H9 (cell line): Measurements from ENCODE around the gene ANGPTL8. TPM values are rescaled to one million over a fixed set of nuclear protein-coding genes. Genes with fewer than 3 reads are reported as not detected.

ENCODE experiments used
- DNase-seq: peaks from one replicate; pipeline ENCODE4 v3.0.0-alpha.2; 2017
- H2AFZ ChIP-seq: one replicate; pipeline ENCODE4 v1.6.1; 2013; ENCODE audit warnings: mild to moderate bottlenecking, low read length, control low read depth, moderate library complexity
- H2AK5ac ChIP-seq: 2 replicates; pipeline ENCODE4 v1.6.1; 2013; ENCODE audit warnings: low read length, control low read depth, mixed read lengths; ENCODE audit not compliant: insufficient read length
- H2BK120ac ChIP-seq: one replicate; pipeline ENCODE4 v1.6.1; 2013; ENCODE audit warnings: low read depth, mild to moderate bottlenecking, low read length, control low read depth, inconsistent platforms; ENCODE audit not compliant: poor library complexity, severe bottlenecking
- H2BK12ac ChIP-seq: 2 replicates; pipeline ENCODE4 v1.6.1; 2013; ENCODE audit warnings: low read length, control low read depth, mixed read lengths, low read depth; ENCODE audit not compliant: insufficient read length
- H2BK15ac ChIP-seq: 2 replicates; pipeline ENCODE4 v1.6.1; 2013; ENCODE audit warnings: low read depth, low read length, control low read depth
- H2BK20ac ChIP-seq: one replicate; pipeline ENCODE4 v1.6.1; 2013; ENCODE audit warnings: low read depth, mild to moderate bottlenecking, low read length, control low read depth, inconsistent platforms; ENCODE audit not compliant: poor library complexity, severe bottlenecking
- H2BK5ac ChIP-seq: 2 replicates; pipeline ENCODE4 v1.6.1; 2013; ENCODE audit warnings: low read length, control low read depth, mixed read lengths; ENCODE audit not compliant: insufficient read length
- H3K14ac ChIP-seq: 2 replicates; pipeline ENCODE4 v1.6.1; 2013; ENCODE audit warnings: low read length, control low read depth; ENCODE audit not compliant: insufficient read depth
- H3K18ac ChIP-seq: 2 replicates; pipeline ENCODE4 v1.6.1; 2013; ENCODE audit warnings: low read depth, mild to moderate bottlenecking, mixed read lengths, low read length, control low read depth; ENCODE audit not compliant: insufficient read length
- H3K23ac ChIP-seq: 2 replicates; pipeline ENCODE4 v1.6.1; 2013; ENCODE audit warnings: low read length, control low read depth, mixed read lengths, low read depth; ENCODE audit not compliant: insufficient read length
- H3K23me2 ChIP-seq: 2 replicates; pipeline ENCODE4 v1.6.1; 2013; ENCODE audit warnings: low read depth, mild to moderate bottlenecking, mixed read lengths, low read length, control low read depth; ENCODE audit not compliant: insufficient read length, poor library complexity, severe bottlenecking
- H3K27ac ChIP-seq: 2 replicates; pipeline ENCODE4 v1.5.1; 2013; ENCODE audit warnings: low read length, control low read depth, mixed read lengths, low read depth; ENCODE audit not compliant: insufficient read length
- H3K27me3 ChIP-seq: 2 replicates; pipeline ENCODE4 v1.6.1; 2013; ENCODE audit warnings: low read length, control low read depth, inconsistent platforms; ENCODE audit not compliant: insufficient read depth
- H3K4ac ChIP-seq: 2 replicates; pipeline ENCODE4 v1.6.1; 2013; ENCODE audit warnings: low read depth, mild to moderate bottlenecking, control low read depth, inconsistent platforms, low read length, moderate library complexity
- H3K4me1 ChIP-seq: 2 replicates; pipeline ENCODE4 v1.6.1; 2013; ENCODE audit warnings: low read length, control low read depth, inconsistent platforms; ENCODE audit not compliant: insufficient read depth
- H3K4me2 ChIP-seq: 2 replicates; pipeline ENCODE4 v1.6.1; 2013; ENCODE audit warnings: low read length, control low read depth, mixed read lengths; ENCODE audit not compliant: insufficient read length, insufficient read depth
- H3K56ac ChIP-seq: 2 replicates; pipeline ENCODE4 v1.6.1; 2013; ENCODE audit warnings: low read depth, mild to moderate bottlenecking, mixed read lengths, low read length, control low read depth; ENCODE audit not compliant: insufficient read length
- H3K79me1 ChIP-seq: 2 replicates; pipeline ENCODE4 v1.6.1; 2013; ENCODE audit warnings: low read depth, mild to moderate bottlenecking, moderate library complexity, low read length, control low read depth, inconsistent platforms; ENCODE audit not compliant: insufficient read depth, poor library complexity, severe bottlenecking
- H3K79me2 ChIP-seq: 2 replicates; pipeline ENCODE4 v1.6.1; 2013; ENCODE audit warnings: low read length, control low read depth, inconsistent platforms; ENCODE audit not compliant: insufficient read depth
- H3K9ac ChIP-seq: 2 replicates; pipeline ENCODE4 v1.6.1; 2013; ENCODE audit warnings: low read length, control low read depth, mixed read lengths; ENCODE audit not compliant: insufficient read length; ENCODE audit errors: extremely low read depth
- H3K9me3 ChIP-seq: one replicate; pipeline ENCODE4 v1.6.1; 2013; ENCODE audit warnings: low read depth, low read length, inconsistent platforms; ENCODE audit not compliant: control insufficient read depth
- H3T11ph ChIP-seq: one replicate; pipeline ENCODE4 v1.6.1; 2013; ENCODE audit warnings: mild to moderate bottlenecking, low read length, control low read depth, inconsistent platforms
- H4K20me1 ChIP-seq: one replicate; pipeline ENCODE4 v1.6.1; 2013; ENCODE audit not compliant: control insufficient read depth, insufficient read length, insufficient read depth
- H4K5ac ChIP-seq: 2 replicates; pipeline ENCODE4 v1.6.1; 2013; ENCODE audit warnings: low read depth, mild to moderate bottlenecking, mixed read lengths, low read length, control low read depth; ENCODE audit not compliant: insufficient read length
- H4K8ac ChIP-seq: replicated peaks from 2 replicates; pipeline ENCODE4 v1.6.1; 2013; ENCODE audit warnings: low read length, control low read depth, mixed read lengths, low read depth; ENCODE audit not compliant: insufficient read length
- H4K91ac ChIP-seq: 2 replicates; pipeline ENCODE4 v1.6.1; 2013; ENCODE audit warnings: low read depth, mild to moderate bottlenecking, moderate library complexity, mixed read lengths, low read length, control low read depth; ENCODE audit not compliant: insufficient read length
- H3K27ac Mint-ChIP-seq, 3 experiments: 2 replicates in 2 of 3; 3 replicates in 1 of 3; pipeline ENCODE4 v1.8.0; 2020 to 2021; ENCODE audit warnings: mixed read lengths in 3 of 3, mild to moderate bottlenecking in 1 of 3, moderate library complexity in 1 of 3
- H3K27me3 Mint-ChIP-seq: 2 replicates; pipeline ENCODE4 v1.8.0; 2021; ENCODE audit warnings: low read depth, mild to moderate bottlenecking, moderate library complexity, mixed read lengths
- H3K36me3 Mint-ChIP-seq, 3 experiments: 2 replicates in 2 of 3; 3 replicates in 1 of 3; pipeline ENCODE4 v1.8.0; 2020 to 2021; ENCODE audit warnings: low read depth in 3 of 3, mixed read lengths in 3 of 3; ENCODE audit not compliant: insufficient read depth in 1 of 3
- H3K4me1 Mint-ChIP-seq, 2 experiments: 2 replicates each; pipeline ENCODE4 v1.8.0; 2020; ENCODE audit warnings: mixed read lengths in 2 of 2
- H3K4me3 Mint-ChIP-seq, 2 experiments: 2 replicates in 1 of 2; 3 replicates in 1 of 2; pipeline ENCODE4 v1.8.0; 2020 to 2021; ENCODE audit warnings: mild to moderate bottlenecking in 2 of 2, mixed read lengths in 2 of 2, moderate library complexity in 1 of 2
- H3K9me3 Mint-ChIP-seq, 2 experiments: 2 replicates in 1 of 2; 3 replicates in 1 of 2; pipeline ENCODE4 v1.8.0; 2020; ENCODE audit warnings: mild to moderate bottlenecking in 2 of 2, mixed read lengths in 2 of 2, moderate library complexity in 1 of 2
- whole genome bisulfite sequencing: extraction: QIAGEN DNeasy Blood & Tissue Kit; methylation state at CpG from one replicate; pipeline ENCODE4 v1.1.7; 2013; ENCODE audit warnings: missing lambda C conversion rate, low lambda C conversion rate, mixed read lengths; ENCODE audit not compliant: insufficient read length; ENCODE audit errors: extremely low coverage; 5-methylcytosine and 5-hydroxymethylcytosine counted together
- total RNA-seq: library from RNA; stranded (reverse); gene quantifications from 2 replicates; pipeline ENCODE4 v1.2.1, GENCODE V29; 2021
- TF ChIP-seq, protein P1 (sequence below): fragments of 200-600 bp; sonication (generic); conservative IDR thresholded peaks from 3 replicates; pipeline ENCODE4 v1.8.0; 2021; ENCODE audit warnings: antibody characterized with exemption, mild to moderate bottlenecking

Gene ANGPTL8
- total RNA-seq, 1 experiment from 2014 or later = not detected

- no peaks in the 10 kb centered on the region for H3K23me2 ChIP-seq
- H2BK5ac ChIP-seq = no peak overlapping the region
- no peak overlapping the region for H4K5ac ChIP-seq
- no peak overlapping the region for H4K91ac ChIP-seq
- no peak overlapping the region for H3K4me2 ChIP-seq
- H2AFZ ChIP-seq = no peak overlapping the region
- TF ChIP-seq, protein P1, sequence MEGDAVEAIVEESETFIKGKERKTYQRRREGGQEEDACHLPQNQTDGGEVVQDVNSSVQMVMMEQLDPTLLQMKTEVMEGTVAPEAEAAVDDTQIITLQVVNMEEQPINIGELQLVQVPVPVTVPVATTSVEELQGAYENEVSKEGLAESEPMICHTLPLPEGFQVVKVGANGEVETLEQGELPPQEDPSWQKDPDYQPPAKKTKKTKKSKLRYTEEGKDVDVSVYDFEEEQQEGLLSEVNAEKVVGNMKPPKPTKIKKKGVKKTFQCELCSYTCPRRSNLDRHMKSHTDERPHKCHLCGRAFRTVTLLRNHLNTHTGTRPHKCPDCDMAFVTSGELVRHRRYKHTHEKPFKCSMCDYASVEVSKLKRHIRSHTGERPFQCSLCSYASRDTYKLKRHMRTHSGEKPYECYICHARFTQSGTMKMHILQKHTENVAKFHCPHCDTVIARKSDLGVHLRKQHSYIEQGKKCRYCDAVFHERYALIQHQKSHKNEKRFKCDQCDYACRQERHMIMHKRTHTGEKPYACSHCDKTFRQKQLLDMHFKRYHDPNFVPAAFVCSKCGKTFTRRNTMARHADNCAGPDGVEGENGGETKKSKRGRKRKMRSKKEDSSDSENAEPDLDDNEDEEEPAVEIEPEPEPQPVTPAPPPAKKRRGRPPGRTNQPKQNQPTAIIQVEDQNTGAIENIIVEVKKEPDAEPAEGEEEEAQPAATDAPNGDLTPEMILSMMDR = no peak
- H3K4ac ChIP-seq = no peak overlapping the region
- H3K4me1 ChIP-seq = no peaks in the 10 kb centered on the region
- H3K27me3 ChIP-seq = no peaks in the 10 kb centered on the region
- H4K20me1 ChIP-seq = no peaks in the 10 kb centered on the region
- no peak overlapping the region for H3K27ac Mint-ChIP-seq
- H2BK15ac ChIP-seq = no peak overlapping the region
- no peak overlapping the region for H2AK5ac ChIP-seq
- H3K27ac ChIP-seq = no peak overlapping the region
- no peak overlapping the region for H2BK12ac ChIP-seq
- no peak overlapping the region for H3K14ac ChIP-seq
- H3K9me3 Mint-ChIP-seq = peaks cover 13 to 16% of the 10 kb centered on the region in 2 experiments
- no peak overlapping the region for H3K9ac ChIP-seq
- no peak overlapping the region for H3K18ac ChIP-seq
- WGBS = no CpG with 5 or more reads among the region's 3 CpGs
- DNase-seq = no peak
- no peak overlapping the region for H3K56ac ChIP-seq
- H3K79me2 ChIP-seq = no peaks in the 10 kb centered on the region
- no peaks in the 10 kb centered on the region for H3K4me1 Mint-ChIP-seq
- no peak overlapping the region for H3K4me3 Mint-ChIP-seq
- H4K8ac ChIP-seq = no peak overlapping the region
- H3K79me1 ChIP-seq = no peaks in the 10 kb centered on the region
- H2BK20ac ChIP-seq = no peak overlapping the region
- H3T11ph ChIP-seq = no peak overlapping the region
- peaks cover 33 to 56% (median 53%) of the 10 kb centered on the region in 3 experiments for H3K36me3 Mint-ChIP-seq
- H3K27me3 Mint-ChIP-seq = no peaks in the 10 kb centered on the region; the same call in 1 of the 2 replicates
- H3K9me3 ChIP-seq = peaks cover 6% of the 10 kb centered on the region
- no peak overlapping the region for H2BK120ac ChIP-seq
- no peak overlapping the region for H3K23ac ChIP-seq
Observed at GRCh38 chr19:11221082-11221598, 18.3 kb upstream of the ANGPTL8 start.
